MCF 10A (cell line): ENCODE measurements around the gene ZNF280D. TPM values are rescaled to one million over a fixed set of nuclear protein-coding genes. Genes with fewer than 3 reads are reported as not detected.

Experiments used
- BruUV-seq: library from RNA; stranded (reverse); fragments of 400-500 nt; replicated peaks from 2 replicates; lab custom pipeline; 2021; lab: Mats Ljungman, UMichigan
- CTCF ChIA-PET: fragments of 300-600 bp; sonication (Branson Sonifier 250); formaldehyde crosslinking; extraction: SDS; loops from one replicate; lab custom pipeline; 2021; ENCODE audit warnings: antibody characterized with exemption, inconsistent platforms; lab: Yijun Ruan, JAX
- POLR2A ChIA-PET: fragments of 300-600, 350-650 bp; sonication (Branson Sonifier 250); formaldehyde crosslinking; extraction: SDS; loops from one replicate; lab custom pipeline; 2020; ENCODE audit warnings: antibody characterized with exemption, inconsistent platforms; lab: Yijun Ruan, JAX
- DNase-seq: peaks from one replicate; pipeline ENCODE4 v3.0.0-alpha.2; 2018; ENCODE audit not compliant: unreplicated experiment
- H3K27ac Mint-ChIP-seq: one replicate; pipeline ENCODE4 v1.8.0; 2022; ENCODE audit warnings: mild to moderate bottlenecking, low read depth, mixed read lengths; ENCODE audit not compliant: unreplicated experiment
- H3K27me3 Mint-ChIP-seq: one replicate; pipeline ENCODE4 v1.8.0; 2022; ENCODE audit warnings: mixed read lengths; ENCODE audit not compliant: insufficient read depth, unreplicated experiment
- H3K36me3 Mint-ChIP-seq: one replicate; pipeline ENCODE4 v1.8.0; 2022; ENCODE audit warnings: mild to moderate bottlenecking, moderate library complexity, mixed read lengths; ENCODE audit not compliant: insufficient read depth, unreplicated experiment
- H3K4me1 Mint-ChIP-seq: one replicate; pipeline ENCODE4 v1.8.0; 2022; ENCODE audit warnings: mixed read lengths; ENCODE audit not compliant: insufficient read depth, unreplicated experiment
- H3K4me3 Mint-ChIP-seq: one replicate; pipeline ENCODE4 v1.8.0; 2022; ENCODE audit warnings: mild to moderate bottlenecking, moderate library complexity, mixed read lengths; ENCODE audit not compliant: unreplicated experiment
- H3K9me3 Mint-ChIP-seq: one replicate; pipeline ENCODE4 v1.8.0; 2022; ENCODE audit warnings: mixed read lengths; ENCODE audit not compliant: unreplicated experiment
- CTCF ChIP-seq: fragments of 200-600 bp; IDR thresholded peaks from one replicate; pipeline ENCODE4 v1.8.0; 2022; ENCODE audit warnings: antibody characterized with exemption, mild to moderate bottlenecking; ENCODE audit not compliant: unreplicated experiment
- intact Hi-C: fragments of 100-400 bp; cut with micrococcal nuclease; formaldehyde crosslinking; loops from 2 replicates; pipeline ENCODE4 v1.14.1; 2022
- total RNA-seq: library from RNA; stranded (reverse); gene quantifications from 2 replicates; pipeline ENCODE4 v1.2.3, GENCODE V29; 2022

Gene ZNF280D
- total RNA-seq, 1 experiment from 2014 or later = 30.8 TPM

GRCh38 chr15:56640549-56640948, 92.8 kb downstream of the ZNF280D start:
- ChIA-PET CTCF (no interaction called here), POLR2A (interaction anchor here (0.7 to 1.0 kb wide), 2 partner anchors 21 to 26 kb away, joined by 3 read pairs; no protein-coding TSS in a partner anchor)
- no peak overlapping the region for H3K4me3 Mint-ChIP-seq
- BruUV-seq = no TSS peak
- no peak for TF ChIP-seq CTCF
- H3K9me3 Mint-ChIP-seq = no peaks in the 10 kb centered on the region
- no peaks in the 10 kb centered on the region for H3K27me3 Mint-ChIP-seq
- peaks cover 7% of the 10 kb centered on the region for H3K4me1 Mint-ChIP-seq
- no peak for DNase-seq
- no peak overlapping the region for H3K27ac Mint-ChIP-seq
- H3K36me3 Mint-ChIP-seq = peaks cover 15% of the 10 kb centered on the region
- intact Hi-C loops = no loop called here

- POLR2A ChIA-PET = interaction anchor here (0.7 to 1.0 kb wide), 2 partner anchors 21 to 27 kb away, joined by 3 read pairs; no protein-coding TSS in a partner anchor
- intact Hi-C loops = no loop called here
These were observed 93.2 kb downstream of the ZNF280D start for GRCh38 chr15:56640127-56640526.

DNA sequence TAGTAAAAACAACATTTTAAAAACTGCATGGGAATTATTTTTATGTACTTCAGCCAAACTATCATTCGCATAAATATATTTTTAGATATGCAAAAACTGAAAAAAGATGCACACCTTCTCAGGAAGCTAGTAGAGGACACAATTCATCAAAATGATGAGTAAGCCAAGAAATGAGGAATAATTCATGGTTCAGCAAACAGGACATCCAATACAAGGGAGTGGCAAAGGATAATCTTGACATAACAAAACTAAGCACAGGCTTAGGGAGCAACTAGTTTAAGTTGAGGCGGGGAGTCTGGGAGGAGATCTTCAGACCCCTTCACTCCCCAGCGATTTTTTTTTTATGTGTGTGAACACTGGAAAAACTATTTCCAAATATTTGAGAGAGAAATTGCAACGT, 93.7 kb downstream of the ZNF280D start:
- Mint-ChIP-seq H3K27me3 (no peaks in the 10 kb centered on the region), H3K36me3 (peaks cover 11% of the 10 kb centered on the region), H3K4me1 (peaks cover 7% of the 10 kb centered on the region), H3K4me3 (no peak overlapping the region), H3K27ac (no peak overlapping the region), H3K9me3 (no peaks in the 10 kb centered on the region)
- ChIA-PET CTCF (interaction anchor here (0.5 kb wide), 1 partner anchor 80 kb away, joined by 3 read pairs; no protein-coding TSS in a partner anchor), POLR2A (interaction anchor here (1.0 kb wide), 1 partner anchor 22 kb away, joined by 3 read pairs; no protein-coding TSS in a partner anchor)
- intact Hi-C loops = no loop called here
- no peak for DNase-seq
- BruUV-seq = no TSS peak
- no peak for TF ChIP-seq CTCF

More at GRCh38 chr15:56640127-56640526, 93.2 kb downstream of the ZNF280D start:
- H3K4me1 Mint-ChIP-seq = peaks cover 7% of the 10 kb centered on the region
- peaks cover 11% of the 10 kb centered on the region for H3K36me3 Mint-ChIP-seq
- CTCF ChIA-PET = interaction anchor here (0.5 kb wide), 1 partner anchor 80 kb away, joined by 3 read pairs; no protein-coding TSS in a partner anchor
- BruUV-seq = no TSS peak
- no peaks in the 10 kb centered on the region for H3K9me3 Mint-ChIP-seq
- DNase-seq = no peak
- TF ChIP-seq CTCF = no peak
- no peak overlapping the region for H3K4me3 Mint-ChIP-seq
- H3K27me3 Mint-ChIP-seq = no peaks in the 10 kb centered on the region
- H3K27ac Mint-ChIP-seq = no peak overlapping the region

- Mint-ChIP-seq H3K36me3 (peaks cover 26% of the 10 kb centered on the region), H3K4me3 (no peak overlapping the region), H3K27me3 (no peaks in the 10 kb centered on the region), H3K4me1 (no peaks in the 10 kb centered on the region), H3K9me3 (no peaks in the 10 kb centered on the region), H3K27ac (no peak overlapping the region)
- no peak for DNase-seq
- ChIA-PET POLR2A (no interaction called here), CTCF (no interaction called here)
- intact Hi-C loops = no loop called here
- no TSS peak for BruUV-seq
- TF ChIP-seq CTCF = no peak
These were observed 101.5 kb downstream of the ZNF280D start for GRCh38 chr15:56631765-56632164.
